H1 (cell line): Measurements from ENCODE around the gene INPP5J. TPM values are rescaled to one million over a fixed set of nuclear protein-coding genes. Genes with fewer than 3 reads are reported as not detected.
A peak's percentile ranks its signal among the peaks of the same experiment; 100 is the strongest.

ENCODE experiments used
- CTCF ChIA-PET: fragments of 300-600 bp; sonication (Branson Sonifier 250); formaldehyde crosslinking; loops from one replicate; lab custom pipeline; 2021; ENCODE audit not compliant: partially characterized antibody; lab: Charles Lee
- POLR2A ChIA-PET: fragments of 300-600 bp; sonication (Branson Sonifier 250); formaldehyde crosslinking; loops from one replicate; lab custom pipeline; 2021; ENCODE audit warnings: inconsistent platforms; ENCODE audit not compliant: partially characterized antibody; lab: Charles Lee
- DNase-seq, 2 experiments: peaks; one replicate each; pipeline versions ENCODE4 v3.0.0 to v3.0.0-alpha.2; 2010 to 2022; ENCODE audit warnings: low spot score in 2 of 2, low read depth in 1 of 2, mixed read lengths in 1 of 2
- FAIRE-seq: peaks from 2 replicates; lab custom pipeline; 2011; peaks lifted over from hg19 to GRCh38; lab: Jason Lieb, UNC
- H2AFZ ChIP-seq: 2 replicates; pipeline ENCODE4 v1.8.1; 2012; ENCODE audit warnings: low read length, inconsistent platforms
- H2AK5ac ChIP-seq: 2 replicates; pipeline ENCODE4 v1.6.1; 2013; ENCODE audit warnings: low read depth, low read length
- H2BK120ac ChIP-seq: replicated peaks from 2 replicates; pipeline ENCODE3; 2013; ENCODE audit warnings: low read depth, low read length, inconsistent platforms
- H2BK12ac ChIP-seq: 2 replicates; pipeline ENCODE4 v1.6.1; 2013; ENCODE audit warnings: low read depth, low read length
- H2BK15ac ChIP-seq: 2 replicates; pipeline ENCODE4 v1.6.1; 2013; ENCODE audit warnings: low read length
- H2BK20ac ChIP-seq: 2 replicates; pipeline ENCODE4 v1.6.1; 2013; ENCODE audit warnings: low read length
- H2BK5ac ChIP-seq: 2 replicates; pipeline ENCODE4 v1.6.1; 2013; ENCODE audit warnings: low read depth, low read length
- H3K14ac ChIP-seq: 2 replicates; pipeline ENCODE4 v1.6.1; 2013; ENCODE audit warnings: inconsistent platforms; ENCODE audit not compliant: insufficient read length
- H3K18ac ChIP-seq: 2 replicates; pipeline ENCODE4 v1.6.1; 2013; ENCODE audit warnings: low read length; ENCODE audit errors: extremely low read depth
- H3K23ac ChIP-seq: 2 replicates; pipeline ENCODE4 v1.6.1; 2013; ENCODE audit warnings: inconsistent platforms; ENCODE audit not compliant: insufficient read length
- H3K23me2 ChIP-seq: 2 replicates; pipeline ENCODE4 v1.6.1; 2013; ENCODE audit warnings: low read depth, low read length
- H3K27ac ChIP-seq: 2 replicates; pipeline ENCODE4 v1.6.1; 2011; ENCODE audit warnings: low read depth, low read length, inconsistent platforms
- H3K27me3 ChIP-seq, 4 experiments: replicated peaks in 1 of 4; 1 replicate in 1 of 4; 2 replicates in 3 of 4; pipeline versions ENCODE4 v1.6.1 to v1.8.1; 2011 to 2013; ENCODE audit warnings: low read length in 3 of 4, mild to moderate bottlenecking in 3 of 4, inconsistent platforms in 2 of 4, mixed read lengths in 2 of 4, moderate library complexity in 1 of 4; ENCODE audit not compliant: control insufficient read depth in 3 of 4, insufficient read depth in 3 of 4; ENCODE audit errors: extremely low read depth in 1 of 4
- H3K36me3 ChIP-seq, 4 experiments: 2 replicates each; pipeline versions ENCODE4 v1.6.1 to v1.8.1; 2011 to 2013; ENCODE audit warnings: mild to moderate bottlenecking in 4 of 4, low read length in 3 of 4, moderate library complexity in 2 of 4, control low read depth in 1 of 4, inconsistent platforms in 1 of 4; ENCODE audit not compliant: insufficient read depth in 4 of 4, control insufficient read depth in 2 of 4
- H3K4ac ChIP-seq: replicated peaks from 2 replicates; pipeline ENCODE3; 2013; ENCODE audit warnings: low read length, low read depth, mixed read lengths, inconsistent platforms; ENCODE audit not compliant: insufficient read length
- H3K4me1 ChIP-seq, 4 experiments: replicated peaks in 1 of 4; 1 replicate in 1 of 4; 2 replicates in 3 of 4; pipeline versions ENCODE4 v1.6.1 to v1.8.1; 2011 to 2013; ENCODE audit warnings: low read length in 3 of 4, inconsistent platforms in 2 of 4, mixed read lengths in 1 of 4; ENCODE audit not compliant: insufficient read depth in 4 of 4, control insufficient read depth in 3 of 4
- H3K4me2 ChIP-seq, 2 experiments: 2 replicates each; pipeline versions ENCODE4 v1.6.1 to v1.8.1; 2011 to 2013; ENCODE audit warnings: low read depth in 2 of 2, low read length in 2 of 2, control low read depth in 1 of 2, inconsistent platforms in 1 of 2, mild to moderate bottlenecking in 1 of 2; ENCODE audit not compliant: insufficient read depth in 1 of 2
- H3K4me3 ChIP-seq, 4 experiments: fragments of 200-600, 300-600 bp in 1 of 4; sonication (generic), shearing (Covaris generic), sonication (Bioruptor Twin) in 1 of 4; 2 replicates each; pipeline versions ENCODE4 v1.5.1 to v1.8.1; 2011 to 2016; ENCODE audit warnings: low read length in 4 of 4, low read depth in 3 of 4, control low read depth in 2 of 4, inconsistent platforms in 2 of 4, mild to moderate bottlenecking in 2 of 4, mixed read lengths in 1 of 4, moderate library complexity in 1 of 4; ENCODE audit not compliant: insufficient read depth in 2 of 4; ENCODE audit errors: extremely low read depth in 1 of 4
- H3K56ac ChIP-seq: replicated peaks from 2 replicates; pipeline ENCODE3; 2013; ENCODE audit warnings: low read depth, mild to moderate bottlenecking, mixed read lengths, low read length, inconsistent platforms; ENCODE audit not compliant: insufficient read length
- H3K79me1 ChIP-seq: 2 replicates; pipeline ENCODE4 v1.6.1; 2013; ENCODE audit warnings: low read depth, low read length, control low read depth
- H3K79me2 ChIP-seq, 2 experiments: 2 replicates each; pipeline versions ENCODE4 v1.6.1 to v1.8.1; 2012 to 2013; ENCODE audit warnings: low read length in 2 of 2, mild to moderate bottlenecking in 2 of 2, inconsistent platforms in 1 of 2; ENCODE audit not compliant: insufficient read depth in 2 of 2, control insufficient read depth in 1 of 2
- H3K9ac ChIP-seq, 4 experiments: replicated peaks in 1 of 4; 1 replicate in 1 of 4; 2 replicates in 3 of 4; pipeline versions ENCODE4 v1.6.1 to v1.8.1; 2011 to 2013; ENCODE audit warnings: low read depth in 3 of 4, low read length in 3 of 4, control low read depth in 2 of 4, mild to moderate bottlenecking in 2 of 4, moderate library complexity in 2 of 4, inconsistent platforms in 1 of 4; ENCODE audit errors: extremely low read depth in 1 of 4
- H3K9me3 ChIP-seq, 2 experiments: 2 replicates each; pipeline versions ENCODE4 v1.6.1 to v1.8.1; 2012 to 2013; ENCODE audit warnings: mild to moderate bottlenecking in 2 of 2, moderate library complexity in 2 of 2, control low read depth in 1 of 2, inconsistent platforms in 1 of 2, low read depth in 1 of 2, low read length in 1 of 2, mixed read lengths in 1 of 2; ENCODE audit not compliant: insufficient read depth in 2 of 2
- H4K20me1 ChIP-seq, 2 experiments: replicated peaks in 1 of 2; 2 replicates each; pipeline versions ENCODE3 to v1.8.1; 2011 to 2013; ENCODE audit warnings: inconsistent platforms in 2 of 2, low read length in 2 of 2, mild to moderate bottlenecking in 1 of 2; ENCODE audit not compliant: insufficient read depth in 2 of 2, control insufficient read depth in 1 of 2
- H4K5ac ChIP-seq: 2 replicates; pipeline ENCODE4 v1.6.1; 2013; ENCODE audit warnings: low read length, low read depth, mixed read lengths, inconsistent platforms; ENCODE audit not compliant: insufficient read length
- H4K8ac ChIP-seq: 2 replicates; pipeline ENCODE4 v1.8.0; 2013; ENCODE audit warnings: mild to moderate bottlenecking, moderate library complexity, low read length, inconsistent platforms; ENCODE audit not compliant: insufficient read depth; ENCODE audit errors: extremely low read depth
- H4K91ac ChIP-seq: replicated peaks from 2 replicates; pipeline ENCODE3; 2013; ENCODE audit warnings: low read length, mixed read lengths, inconsistent platforms; ENCODE audit not compliant: insufficient read length
- BRCA1 ChIP-seq: IDR thresholded peaks from 2 replicates; pipeline ENCODE4 v1.6.1; 2012; ENCODE audit warnings: low read depth, low read length, improper control_type of control experiment
- MAFK ChIP-seq: IDR thresholded peaks from 2 replicates; pipeline ENCODE4 v1.6.1; 2012; ENCODE audit warnings: low read depth, mild to moderate bottlenecking, improper control_type of control experiment, low read length
- POU5F1 ChIP-seq: IDR thresholded peaks from 2 replicates; pipeline ENCODE4 v1.6.1; 2011; ENCODE audit warnings: low read depth, mild to moderate bottlenecking, low read length, moderate library complexity
- RFX5 ChIP-seq: IDR thresholded peaks from 2 replicates; pipeline ENCODE4 v1.6.1; 2011; ENCODE audit warnings: low read depth, low read length, improper control_type of control experiment, borderline replicate concordance
- WGBS, 2 experiments: shearing (Covaris generic) in 1 of 2; methylation state at CpG; one replicate each; pipeline versions ENCODE4 v1.1.6 to v1.1.7; 2013 to 2015; ENCODE audit warnings: low lambda C conversion rate in 2 of 2, mixed read lengths in 2 of 2, inconsistent platforms in 1 of 2, low coverage in 1 of 2, missing lambda C conversion rate in 1 of 2; ENCODE audit not compliant: insufficient replicate concordance in 2 of 2, insufficient coverage in 1 of 2, insufficient read length in 1 of 2; ENCODE audit errors: extremely low coverage in 1 of 2, missing lambda C conversion rate in 1 of 2; 5-methylcytosine and 5-hydroxymethylcytosine counted together
- polyA plus RNA-seq, 7 experiments: library from polyadenylated mRNA; depleted of rRNA in 3 of 7; stranded (reverse) in 5 of 7; unstranded in 2 of 7; fragments of >200 nt in 5 of 7; fragments of 200-250 nt in 2 of 7; gene quantifications; 1 replicate in 5 of 7; 2 replicates in 1 of 7; 4 replicates in 1 of 7; pipeline versions ENCODE4 v1.2.1 to v1.2.3, GENCODE V29; 2011 to 2013; ENCODE audit warnings: missing spikeins in 2 of 7, mixed read lengths in 2 of 7
- total RNA-seq: library from RNA; stranded (reverse); fragmentation: NEBNext Ultra II Directional; extraction: Animal tissue kit (Norgen Biotek cat#: 25700); gene quantifications from 2 replicates; pipeline ENCODE4 v1.2.1, GENCODE V29; 2021

INPP5J gene
- total and polyA plus RNA-seq, 2 of the 8 experiments (the other 6 are each of a cell fraction or from before 2014, with no cell fraction given) = 5.4 to 6.0 TPM

DNA sequence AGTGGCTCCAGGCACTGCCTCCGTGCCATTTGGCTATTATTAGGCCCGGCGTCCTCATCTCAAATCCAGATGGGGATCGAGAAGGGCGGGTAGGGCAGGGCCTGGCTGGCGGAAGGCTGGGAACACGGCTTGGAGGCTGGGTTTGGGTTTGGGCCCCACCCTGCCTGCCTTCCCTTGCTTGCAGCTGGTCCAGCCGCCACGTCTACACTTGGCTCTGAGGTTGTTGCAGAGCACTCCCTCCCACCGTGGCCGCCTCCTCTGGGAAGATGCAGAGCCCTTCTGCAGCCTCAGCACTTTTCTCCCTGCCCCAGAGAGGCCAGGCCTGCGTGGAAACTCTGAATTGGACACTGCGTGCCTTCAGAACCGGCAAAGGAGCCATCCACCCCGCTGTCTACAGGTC lies 46.8 kb upstream of the INPP5J start:
- no peak overlapping the region for H4K91ac ChIP-seq
- no peak overlapping the region for H4K5ac ChIP-seq
- no peak for DNase-seq
- no peak overlapping the region for H3K23ac ChIP-seq
- H3K14ac ChIP-seq = no peak overlapping the region
- no peak overlapping the region for H4K8ac ChIP-seq
- peaks cover 0 to 4% (median 2%) of the 10 kb centered on the region in 4 experiments; a peak in 3 of 7 replicates for H3K4me1 ChIP-seq
- H2BK5ac ChIP-seq = no peak overlapping the region
- H3K18ac ChIP-seq = no peak overlapping the region
- H3K27ac ChIP-seq = no peak overlapping the region
- no peak for TF ChIP-seq RFX5
- TF ChIP-seq MAFK = peak; percentile 14; the same call in 1 of the 2 replicates
- TF ChIP-seq BRCA1 = no peak
- TF ChIP-seq POU5F1 = no peak
- H3K79me2 ChIP-seq = no peaks in the 10 kb centered on the region
- H3K56ac ChIP-seq = no peak overlapping the region
- no peak for FAIRE-seq
- H2BK12ac ChIP-seq = no peak overlapping the region
- H3K36me3 ChIP-seq = no peaks in the 10 kb centered on the region
- H3K4me3 ChIP-seq = no peak overlapping the region
- H3K9ac ChIP-seq = no peak overlapping the region
- H2BK15ac ChIP-seq = no peak overlapping the region
- no peak overlapping the region for H2AK5ac ChIP-seq
- H4K20me1 ChIP-seq = no peaks in the 10 kb centered on the region
- H3K4ac ChIP-seq = no peak overlapping the region
- WGBS, 2 experiments = 87% methylated on average over 15 of the region's 15 CpGs; no CpG with 5 or more reads in 1 of the 2 experiments
- no peak overlapping the region for H2BK120ac ChIP-seq
- H3K23me2 ChIP-seq = peaks cover 3% of the 10 kb centered on the region
- no peaks in the 10 kb centered on the region for H3K27me3 ChIP-seq
- H3K4me2 ChIP-seq = no peak overlapping the region
- H2BK20ac ChIP-seq = no peak overlapping the region
- CTCF ChIA-PET = no interaction called here
- H2AFZ ChIP-seq = no peak overlapping the region
- no peaks in the 10 kb centered on the region for H3K9me3 ChIP-seq
- POLR2A ChIA-PET = no interaction called here
- no peaks in the 10 kb centered on the region; the same call in 1 of the 2 replicates for H3K79me1 ChIP-seq
